A549 (cell line): ENCODE measurements around the gene TMX1. TPM values are rescaled to one million over a fixed set of nuclear protein-coding genes. Genes with fewer than 3 reads are reported as not detected.

ENCODE experiments used
- ATAC-seq, 2 experiments: fragments of 200-7000 bp in 1 of 2; fragments of >200 bp in 1 of 2; cut with Nextera tagmentation in 1 of 2; cut with Tn5 transposase in 1 of 2; 3 replicates each; pipeline versions ENCODE4 v1.8.0 to v1.9.1; 2018 to 2020; ENCODE audit warnings: mild to moderate bottlenecking in 1 of 2, moderate library complexity in 1 of 2
- CTCF ChIA-PET: fragments of 300-600 bp; sonication (Branson Sonifier 250); formaldehyde crosslinking; extraction: SDS; loops from one replicate; lab custom pipeline; 2021; ENCODE audit warnings: antibody characterized with exemption, inconsistent platforms; lab: Yijun Ruan, JAX
- POLR2A ChIA-PET: fragments of 350-600 bp; formaldehyde crosslinking; extraction: SDS; loops from one replicate; lab custom pipeline; 2021; ENCODE audit warnings: antibody characterized with exemption, inconsistent platforms; lab: Yijun Ruan, JAX
- DNase-seq, 2 experiments: peaks; one replicate each; pipeline versions ENCODE4 v3.0.0 to v3.0.0-alpha.2; 2011 to 2016; ENCODE audit warnings: low read depth in 1 of 2, low spot score in 1 of 2
- FAIRE-seq: peaks from 2 replicates; lab custom pipeline; 2011; peaks lifted over from hg19 to GRCh38; lab: Jason Lieb, UNC
- H3K27ac ChIP-seq, 2 experiments: fragments of >200 bp; sonication (Bioruptor Twin); formaldehyde crosslinking; 3 replicates each; pipeline ENCODE4 v1.5.1; 2016 to 2017
- H3K4me1 ChIP-seq: fragments of >200 bp; sonication (Bioruptor Twin); formaldehyde crosslinking; 3 replicates; pipeline ENCODE4 v1.6.1; 2016
- H3K4me2 ChIP-seq: fragments of >200 bp; sonication (Bioruptor Twin); formaldehyde crosslinking; 3 replicates; pipeline ENCODE4 v1.6.1; 2016
- H3K4me3 ChIP-seq: fragments of >200 bp; sonication (Bioruptor Twin); formaldehyde crosslinking; 3 replicates; pipeline ENCODE4 v1.5.1; 2016
- H3K9me3 ChIP-seq: fragments of >200 bp; sonication (Bioruptor Twin); formaldehyde crosslinking; 3 replicates; pipeline ENCODE4 v1.6.1; 2016
- CEBPB ChIP-seq, 2 experiments: fragments of >200 bp in 1 of 2; sonication (Bioruptor Twin) in 1 of 2; formaldehyde crosslinking in 1 of 2; IDR thresholded peaks; 2 replicates each; pipeline ENCODE4 v1.6.1; 2012 to 2016
- CHD2 ChIP-seq: fragments of 150-350 bp; IDR thresholded peaks from 2 replicates; pipeline ENCODE4 v1.6.1; 2014; ENCODE audit warnings: low read length; ENCODE audit not compliant: partially characterized antibody
- EHF ChIP-seq: fragments of 250-450 bp; sonication (Bioruptor Pico); IDR thresholded peaks from 2 replicates; pipeline ENCODE4 v1.5.0; 2020; ENCODE audit warnings: mild to moderate bottlenecking
- EP300 ChIP-seq, 2 experiments: fragments of >200 bp; sonication (Bioruptor Twin); formaldehyde crosslinking; IDR thresholded peaks; 2 replicates in 1 of 2; 3 replicates in 1 of 2; pipeline ENCODE4 v1.6.1; 2016 to 2017
- GATA3 ChIP-seq: IDR thresholded peaks from 2 replicates; pipeline ENCODE4 v1.6.1; 2012; ENCODE audit warnings: borderline replicate concordance
- HDAC2 ChIP-seq: fragments of 200-600 bp; sonication (generic); IDR thresholded peaks from 2 replicates; pipeline ENCODE4 v1.6.1; 2016
- HOXA7 ChIP-seq: fragments of 250-450 bp; sonication (Bioruptor Pico); IDR thresholded peaks from 2 replicates; pipeline ENCODE4 v1.5.0; 2020; ENCODE audit warnings: mild to moderate bottlenecking, moderate library complexity
- HOXB13 ChIP-seq: fragments of 250-450 bp; sonication (Bioruptor Pico); IDR thresholded peaks from 2 replicates; pipeline ENCODE4 v1.5.0; 2020; ENCODE audit warnings: low read depth, mild to moderate bottlenecking, moderate library complexity
- NPAS2 ChIP-seq: fragments of 250-450 bp; sonication (Bioruptor Pico); IDR thresholded peaks from 2 replicates; pipeline ENCODE4 v1.8.0; 2022; ENCODE audit warnings: mild to moderate bottlenecking, moderate library complexity, borderline replicate concordance
- PHF8 ChIP-seq: fragments of 200-600 bp; sonication (generic); IDR thresholded peaks from 2 replicates; pipeline ENCODE4 v1.6.1; 2016; ENCODE audit warnings: low read depth, mild to moderate bottlenecking, antibody characterized with exemption, moderate library complexity, borderline replicate concordance
- POLR2A ChIP-seq: IDR thresholded peaks from 2 replicates; pipeline ENCODE4 v1.6.1; 2012; ENCODE audit warnings: mild to moderate bottlenecking, low read length
- RARB ChIP-seq: fragments of 250-450 bp; sonication (Bioruptor Pico); IDR thresholded peaks from 2 replicates; pipeline ENCODE4 v1.8.0; 2021; ENCODE audit warnings: mild to moderate bottlenecking, moderate library complexity
- RCOR1 ChIP-seq: fragments of 150-350 bp; IDR thresholded peaks from 2 replicates; pipeline ENCODE4 v1.6.1; 2014; ENCODE audit warnings: antibody characterized with exemption, low read length, low read depth
- RFX5 ChIP-seq: fragments of 450-650 bp; IDR thresholded peaks from 2 replicates; pipeline ENCODE4 v1.7.1; 2014; ENCODE audit warnings: antibody characterized with exemption, mild to moderate bottlenecking, moderate library complexity
- RNF2 ChIP-seq: fragments of 200-600 bp; sonication (generic); IDR thresholded peaks from 2 replicates; pipeline ENCODE4 v1.6.1; 2016; ENCODE audit warnings: low read depth, mild to moderate bottlenecking, antibody characterized with exemption, moderate library complexity, borderline replicate concordance
- SMC3 ChIP-seq: fragments of >200 bp; sonication (Bioruptor Twin); formaldehyde crosslinking; IDR thresholded peaks from 3 replicates; pipeline ENCODE4 v1.6.1; 2018; ENCODE audit warnings: inconsistent platforms
- TFCP2L1 ChIP-seq: fragments of 250-450 bp; sonication (Bioruptor Pico); IDR thresholded peaks from 2 replicates; pipeline ENCODE4 v1.5.0; 2021; ENCODE audit warnings: mild to moderate bottlenecking
- TP53 ChIP-seq: fragments of 250-450 bp; sonication (Bioruptor Pico); IDR thresholded peaks from 2 replicates; pipeline ENCODE4 v1.5.0; 2021; ENCODE audit warnings: mild to moderate bottlenecking, moderate library complexity
- ZNF302 ChIP-seq: fragments of 250-450 bp; sonication (Bioruptor Pico); IDR thresholded peaks from 2 replicates; pipeline ENCODE4 v1.9.0; 2021; ENCODE audit warnings: inconsistent platforms, mild to moderate bottlenecking, moderate library complexity
- whole genome bisulfite sequencing: methylation state at CpG from one replicate; pipeline ENCODE4 v1.1.6; 2017; ENCODE audit errors: missing lambda C conversion rate; 5-methylcytosine and 5-hydroxymethylcytosine counted together
- polyA minus RNA-seq: library from RNA; depleted of rRNA, polyadenylated mRNA; stranded (reverse); fragments of >200 nt; gene quantifications from 2 replicates; pipeline ENCODE4 v1.2.3, GENCODE V29; 2011; rRNA and poly(A)+ RNA removed
- polyA plus RNA-seq, 4 experiments: library from polyadenylated mRNA; depleted of rRNA in 3 of 4; stranded (reverse); fragments of >200 nt; fragmentation: RNase III in 1 of 4; extraction: RNeasy Plus Mini Kit Qiagen cat#74134 plus additional on column Dnase treatment in 1 of 4; gene quantifications; 2 replicates in 3 of 4; 3 replicates in 1 of 4; pipeline ENCODE4 v1.2.3, GENCODE V29; 2011 to 2017
- TF ChIP-seq, protein P1 (sequence below): fragments of >200 bp; sonication (Bioruptor Twin); formaldehyde crosslinking; IDR thresholded peaks from 3 replicates; pipeline ENCODE4 v1.5.1; 2016
- TF ChIP-seq, protein P2 (sequence below): IDR thresholded peaks from 2 replicates; pipeline ENCODE4 v1.6.1; 2012
- TF ChIP-seq, protein P3 (sequence below): fragments of 450-650 bp; IDR thresholded peaks from 2 replicates; pipeline ENCODE4 v1.6.1; 2014; ENCODE audit warnings: antibody characterized with exemption
- TF ChIP-seq, protein P4 (sequence below): fragments of 200-600 bp; sonication (generic); IDR thresholded peaks from 2 replicates; pipeline ENCODE4 v1.6.1; 2016; ENCODE audit warnings: antibody characterized with exemption, mild to moderate bottlenecking, moderate library complexity
- TF ChIP-seq, protein P5 (sequence below): fragments of 150-350 bp; IDR thresholded peaks from 2 replicates; pipeline ENCODE4 v1.6.1; 2014; ENCODE audit warnings: low read depth, mild to moderate bottlenecking, low read length
- TF ChIP-seq, protein P6 (sequence below): IDR thresholded peaks from 2 replicates; pipeline ENCODE4 v1.6.1; 2012
- TF ChIP-seq, protein P7 (sequence below): fragments of >200 bp; sonication (Bioruptor Twin); formaldehyde crosslinking; IDR thresholded peaks from 3 replicates; pipeline ENCODE4 v1.6.1; 2016

Gene TMX1, protein sequence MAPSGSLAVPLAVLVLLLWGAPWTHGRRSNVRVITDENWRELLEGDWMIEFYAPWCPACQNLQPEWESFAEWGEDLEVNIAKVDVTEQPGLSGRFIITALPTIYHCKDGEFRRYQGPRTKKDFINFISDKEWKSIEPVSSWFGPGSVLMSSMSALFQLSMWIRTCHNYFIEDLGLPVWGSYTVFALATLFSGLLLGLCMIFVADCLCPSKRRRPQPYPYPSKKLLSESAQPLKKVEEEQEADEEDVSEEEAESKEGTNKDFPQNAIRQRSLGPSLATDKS
- polyA plus RNA-seq (2011; rRNA removed) (39.6 and 58.6 TPM in 2 replicates), polyA plus RNA-seq (2017; fragmentation: RNase III; extraction: RNeasy Plus Mini Kit Qiagen cat#74134 plus additional on column Dnase treatment) (57.7 to 64.0 TPM (median 59.6 TPM) in 3 replicates), polyA minus RNA-seq (19.1 and 20.1 TPM in 2 replicates)
- polyA plus RNA-seq (2012; cell fraction: cytosol; rRNA removed), result 13.2 and 14.7 TPM in 2 replicates
- polyA plus RNA-seq (2012; cell fraction: nucleus; rRNA removed), result 7.0 and 11.0 TPM in 2 replicates

DNA sequence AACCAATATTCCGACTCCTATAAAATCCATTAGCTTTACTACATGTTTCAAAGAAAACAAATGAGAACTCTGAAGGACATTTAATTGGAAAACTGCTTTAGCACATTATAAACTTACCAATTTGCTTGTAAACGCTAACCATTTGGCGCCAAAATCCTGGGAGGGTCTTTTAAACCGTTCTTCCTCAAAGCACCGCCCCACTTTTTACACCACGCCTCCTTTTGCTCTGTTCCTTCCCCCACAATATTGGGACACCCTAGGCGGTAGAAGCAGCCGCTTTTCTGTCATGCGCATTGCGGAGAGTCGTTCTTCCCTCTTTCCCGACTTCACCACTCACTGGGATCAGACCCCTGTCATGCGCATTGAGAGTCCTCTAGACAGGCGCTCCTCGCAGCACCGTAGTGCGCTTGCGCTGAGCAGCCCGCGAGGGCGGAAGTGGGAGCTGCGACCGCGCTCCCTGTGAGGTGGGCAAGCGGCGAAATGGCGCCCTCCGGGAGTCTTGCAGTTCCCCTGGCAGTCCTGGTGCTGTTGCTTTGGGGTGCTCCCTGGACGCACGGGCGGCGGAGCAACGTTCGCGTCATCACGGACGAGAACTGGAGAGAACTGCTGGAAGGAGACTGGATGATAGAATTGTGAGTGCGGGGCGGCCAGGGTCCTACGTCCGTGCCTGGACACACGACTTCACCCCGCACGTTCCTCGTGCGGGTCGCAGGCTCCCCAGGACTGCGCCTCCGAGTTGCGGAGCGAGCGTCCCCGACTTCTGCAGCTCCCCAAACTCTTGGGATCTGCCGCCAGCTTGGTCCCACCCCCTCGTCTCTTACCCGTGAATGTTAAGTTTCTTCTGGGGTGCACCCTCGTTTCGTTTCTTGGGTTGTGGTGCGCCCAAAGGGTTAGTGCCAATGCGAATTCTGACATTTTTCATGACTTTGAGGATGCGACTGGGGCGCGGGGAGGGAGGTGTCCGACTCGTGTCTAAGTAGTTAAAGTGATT lies at the start of gene TMX1:
TMX1 (plus strand) TSS at position 435 of the 991 bp plus-strand sequence; CDS start at position 481, 46 bp downstream.
- CTCF ChIA-PET, result interaction anchor here (0.7 to 1.4 kb wide), 7 partner anchors 10 to 286 kb away, joined by 3 to 6 read pairs (median 3); no protein-coding TSS in a partner anchor
- TF ChIP-seq, protein P1, sequence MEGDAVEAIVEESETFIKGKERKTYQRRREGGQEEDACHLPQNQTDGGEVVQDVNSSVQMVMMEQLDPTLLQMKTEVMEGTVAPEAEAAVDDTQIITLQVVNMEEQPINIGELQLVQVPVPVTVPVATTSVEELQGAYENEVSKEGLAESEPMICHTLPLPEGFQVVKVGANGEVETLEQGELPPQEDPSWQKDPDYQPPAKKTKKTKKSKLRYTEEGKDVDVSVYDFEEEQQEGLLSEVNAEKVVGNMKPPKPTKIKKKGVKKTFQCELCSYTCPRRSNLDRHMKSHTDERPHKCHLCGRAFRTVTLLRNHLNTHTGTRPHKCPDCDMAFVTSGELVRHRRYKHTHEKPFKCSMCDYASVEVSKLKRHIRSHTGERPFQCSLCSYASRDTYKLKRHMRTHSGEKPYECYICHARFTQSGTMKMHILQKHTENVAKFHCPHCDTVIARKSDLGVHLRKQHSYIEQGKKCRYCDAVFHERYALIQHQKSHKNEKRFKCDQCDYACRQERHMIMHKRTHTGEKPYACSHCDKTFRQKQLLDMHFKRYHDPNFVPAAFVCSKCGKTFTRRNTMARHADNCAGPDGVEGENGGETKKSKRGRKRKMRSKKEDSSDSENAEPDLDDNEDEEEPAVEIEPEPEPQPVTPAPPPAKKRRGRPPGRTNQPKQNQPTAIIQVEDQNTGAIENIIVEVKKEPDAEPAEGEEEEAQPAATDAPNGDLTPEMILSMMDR, result no peak
- TF ChIP-seq CEBPB (IDR thresholded peaks at IDR 0.05), result peak in 1 of 2 experiments; percentile 57; a peak in 2 of 4 replicates
- TF ChIP-seq, protein P2, sequence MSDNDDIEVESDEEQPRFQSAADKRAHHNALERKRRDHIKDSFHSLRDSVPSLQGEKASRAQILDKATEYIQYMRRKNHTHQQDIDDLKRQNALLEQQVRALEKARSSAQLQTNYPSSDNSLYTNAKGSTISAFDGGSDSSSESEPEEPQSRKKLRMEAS, result peak; percentile 74
- peak; percentile 98 for TF ChIP-seq POLR2A
- no peak for TF ChIP-seq RCOR1
- TF ChIP-seq TP53, result no peak
- TF ChIP-seq GATA3, result no peak
- TF ChIP-seq EP300 (IDR thresholded peaks at IDR 0.05), result no peak
- no peak for TF ChIP-seq RARB
- no peak for TF ChIP-seq HOXB13 (CRISPR knock-in tag)
- TF ChIP-seq, protein P3, sequence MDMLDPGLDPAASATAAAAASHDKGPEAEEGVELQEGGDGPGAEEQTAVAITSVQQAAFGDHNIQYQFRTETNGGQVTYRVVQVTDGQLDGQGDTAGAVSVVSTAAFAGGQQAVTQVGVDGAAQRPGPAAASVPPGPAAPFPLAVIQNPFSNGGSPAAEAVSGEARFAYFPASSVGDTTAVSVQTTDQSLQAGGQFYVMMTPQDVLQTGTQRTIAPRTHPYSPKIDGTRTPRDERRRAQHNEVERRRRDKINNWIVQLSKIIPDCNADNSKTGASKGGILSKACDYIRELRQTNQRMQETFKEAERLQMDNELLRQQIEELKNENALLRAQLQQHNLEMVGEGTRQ, result no peak
- no peak for TF ChIP-seq NPAS2 (CRISPR knock-in tag)
- TF ChIP-seq HDAC2, result no peak
- TF ChIP-seq, protein P4, sequence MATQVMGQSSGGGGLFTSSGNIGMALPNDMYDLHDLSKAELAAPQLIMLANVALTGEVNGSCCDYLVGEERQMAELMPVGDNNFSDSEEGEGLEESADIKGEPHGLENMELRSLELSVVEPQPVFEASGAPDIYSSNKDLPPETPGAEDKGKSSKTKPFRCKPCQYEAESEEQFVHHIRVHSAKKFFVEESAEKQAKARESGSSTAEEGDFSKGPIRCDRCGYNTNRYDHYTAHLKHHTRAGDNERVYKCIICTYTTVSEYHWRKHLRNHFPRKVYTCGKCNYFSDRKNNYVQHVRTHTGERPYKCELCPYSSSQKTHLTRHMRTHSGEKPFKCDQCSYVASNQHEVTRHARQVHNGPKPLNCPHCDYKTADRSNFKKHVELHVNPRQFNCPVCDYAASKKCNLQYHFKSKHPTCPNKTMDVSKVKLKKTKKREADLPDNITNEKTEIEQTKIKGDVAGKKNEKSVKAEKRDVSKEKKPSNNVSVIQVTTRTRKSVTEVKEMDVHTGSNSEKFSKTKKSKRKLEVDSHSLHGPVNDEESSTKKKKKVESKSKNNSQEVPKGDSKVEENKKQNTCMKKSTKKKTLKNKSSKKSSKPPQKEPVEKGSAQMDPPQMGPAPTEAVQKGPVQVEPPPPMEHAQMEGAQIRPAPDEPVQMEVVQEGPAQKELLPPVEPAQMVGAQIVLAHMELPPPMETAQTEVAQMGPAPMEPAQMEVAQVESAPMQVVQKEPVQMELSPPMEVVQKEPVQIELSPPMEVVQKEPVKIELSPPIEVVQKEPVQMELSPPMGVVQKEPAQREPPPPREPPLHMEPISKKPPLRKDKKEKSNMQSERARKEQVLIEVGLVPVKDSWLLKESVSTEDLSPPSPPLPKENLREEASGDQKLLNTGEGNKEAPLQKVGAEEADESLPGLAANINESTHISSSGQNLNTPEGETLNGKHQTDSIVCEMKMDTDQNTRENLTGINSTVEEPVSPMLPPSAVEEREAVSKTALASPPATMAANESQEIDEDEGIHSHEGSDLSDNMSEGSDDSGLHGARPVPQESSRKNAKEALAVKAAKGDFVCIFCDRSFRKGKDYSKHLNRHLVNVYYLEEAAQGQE, result no peak
- TF ChIP-seq, protein P5, sequence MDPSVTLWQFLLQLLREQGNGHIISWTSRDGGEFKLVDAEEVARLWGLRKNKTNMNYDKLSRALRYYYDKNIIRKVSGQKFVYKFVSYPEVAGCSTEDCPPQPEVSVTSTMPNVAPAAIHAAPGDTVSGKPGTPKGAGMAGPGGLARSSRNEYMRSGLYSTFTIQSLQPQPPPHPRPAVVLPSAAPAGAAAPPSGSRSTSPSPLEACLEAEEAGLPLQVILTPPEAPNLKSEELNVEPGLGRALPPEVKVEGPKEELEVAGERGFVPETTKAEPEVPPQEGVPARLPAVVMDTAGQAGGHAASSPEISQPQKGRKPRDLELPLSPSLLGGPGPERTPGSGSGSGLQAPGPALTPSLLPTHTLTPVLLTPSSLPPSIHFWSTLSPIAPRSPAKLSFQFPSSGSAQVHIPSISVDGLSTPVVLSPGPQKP, result no peak
- TF ChIP-seq SMC3, result no peak
- TF ChIP-seq RFX5, result no peak
- TF ChIP-seq, protein P6, sequence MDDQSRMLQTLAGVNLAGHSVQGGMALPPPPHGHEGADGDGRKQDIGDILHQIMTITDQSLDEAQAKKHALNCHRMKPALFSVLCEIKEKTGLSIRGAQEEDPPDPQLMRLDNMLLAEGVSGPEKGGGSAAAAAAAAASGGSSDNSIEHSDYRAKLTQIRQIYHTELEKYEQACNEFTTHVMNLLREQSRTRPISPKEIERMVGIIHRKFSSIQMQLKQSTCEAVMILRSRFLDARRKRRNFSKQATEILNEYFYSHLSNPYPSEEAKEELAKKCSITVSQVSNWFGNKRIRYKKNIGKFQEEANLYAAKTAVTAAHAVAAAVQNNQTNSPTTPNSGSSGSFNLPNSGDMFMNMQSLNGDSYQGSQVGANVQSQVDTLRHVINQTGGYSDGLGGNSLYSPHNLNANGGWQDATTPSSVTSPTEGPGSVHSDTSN, result no peak
- no peak for TF ChIP-seq CHD2
- TF ChIP-seq ZNF302, result no peak
- peak; percentile 66; the same call in 1 of the 2 replicates for TF ChIP-seq TFCP2L1 (CRISPR knock-in tag)
- no peak for TF ChIP-seq EHF (CRISPR knock-in tag)
- peak; percentile 98 for TF ChIP-seq PHF8
- no peak for TF ChIP-seq RNF2
- TF ChIP-seq HOXA7 (CRISPR knock-in tag), result no peak
- TF ChIP-seq, protein P7, sequence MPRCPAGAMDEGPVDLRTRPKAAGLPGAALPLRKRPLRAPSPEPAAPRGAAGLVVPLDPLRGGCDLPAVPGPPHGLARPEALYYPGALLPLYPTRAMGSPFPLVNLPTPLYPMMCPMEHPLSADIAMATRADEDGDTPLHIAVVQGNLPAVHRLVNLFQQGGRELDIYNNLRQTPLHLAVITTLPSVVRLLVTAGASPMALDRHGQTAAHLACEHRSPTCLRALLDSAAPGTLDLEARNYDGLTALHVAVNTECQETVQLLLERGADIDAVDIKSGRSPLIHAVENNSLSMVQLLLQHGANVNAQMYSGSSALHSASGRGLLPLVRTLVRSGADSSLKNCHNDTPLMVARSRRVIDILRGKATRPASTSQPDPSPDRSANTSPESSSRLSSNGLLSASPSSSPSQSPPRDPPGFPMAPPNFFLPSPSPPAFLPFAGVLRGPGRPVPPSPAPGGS, result peak; percentile 57; the same call in 1 of the 3 replicates

More for the DNA sequence above, at the start of gene TMX1:
- peak within 1 kb of the TSS; percentile 95 for H3K4me3 ChIP-seq
- POLR2A ChIA-PET, result interaction anchor here (0.7 to 1.8 kb wide), 5 partner anchors 23 to 296 kb away, joined by 3 to 14 read pairs (median 5); partner anchors contain the start of genes PYGL and TRIM9
- H3K9me3 ChIP-seq, result no peaks in the 10 kb centered on the region
- peak within 1 kb of the TSS; percentile 94 for H3K27ac ChIP-seq
- H3K4me1 ChIP-seq, result peaks cover 24% of the 10 kb centered on the region; the same call in 2 of the 3 replicates
- DNase-seq (peak; percentile 99 to 100), FAIRE-seq (peak; percentile 98), ATAC-seq (peak; percentile 97 to 98)
- 1% methylated on average over 63 of the region's 65 CpGs for WGBS
- peak within 1 kb of the TSS; percentile 75 for H3K4me2 ChIP-seq
